Superior temporal gyrus (tissue), 1 donor: ENCODE results near the gene SRM.
A peak's percentile ranks its signal among the peaks of the same experiment; 100 is the strongest.
"Not testable (repeated sequence)": the region's sequence is repeated elsewhere in the genome, so short reads cannot be mapped to it uniquely, and the experiment has no call there.

Experiments used
- DNase-seq: peaks from one replicate; pipeline ENCODE4 v3.0.0-alpha.2; 2016; ENCODE audit errors: extremely low spot score

Gene SRM

GRCh38 chr1:11019358-11019757, 40.5 kb downstream of the SRM start:
- not testable (repeated sequence) for DNase-seq

GRCh38 chr1:11013160-11013531, 46.7 kb downstream of the SRM start:
- no peak for DNase-seq

- DNase-seq, result peak; percentile 93
These were observed 47.3 kb downstream of the SRM start, which contains the start of gene TARDBP for GRCh38 chr1:11012260-11013159. TARDBP (plus strand) TSS chr1:11012654; CDS start chr1:11013728, 1,074 bp downstream.
